Gastrocnemius medialis (tissue), 4 donors: ENCODE measurements around the gene UGT1A8.

Experiments used
- POLR2A ChIP-seq, 2 donors: fragments of 450-650 bp; IDR thresholded peaks; one replicate each; pipeline ENCODE4 v1.6.1; 2017; ENCODE audit warnings: antibody characterized with exemption in 2 of 2, mild to moderate bottlenecking in 2 of 2, moderate library complexity in 2 of 2
- TF ChIP-seq, protein P1 (sequence below), 5 experiments: fragments of 450-650 bp in 3 of 5; fragments of 200-600 bp in 2 of 5; sonication (generic) in 2 of 5; IDR thresholded peaks in 4 of 5; conservative IDR thresholded peaks in 1 of 5; 1 replicate in 4 of 5; 2 replicates in 1 of 5; pipeline ENCODE4 v1.5.1; 2016 to 2019; ENCODE audit warnings: antibody characterized with exemption in 5 of 5, mild to moderate bottlenecking in 3 of 5, moderate library complexity in 3 of 5

DNA sequence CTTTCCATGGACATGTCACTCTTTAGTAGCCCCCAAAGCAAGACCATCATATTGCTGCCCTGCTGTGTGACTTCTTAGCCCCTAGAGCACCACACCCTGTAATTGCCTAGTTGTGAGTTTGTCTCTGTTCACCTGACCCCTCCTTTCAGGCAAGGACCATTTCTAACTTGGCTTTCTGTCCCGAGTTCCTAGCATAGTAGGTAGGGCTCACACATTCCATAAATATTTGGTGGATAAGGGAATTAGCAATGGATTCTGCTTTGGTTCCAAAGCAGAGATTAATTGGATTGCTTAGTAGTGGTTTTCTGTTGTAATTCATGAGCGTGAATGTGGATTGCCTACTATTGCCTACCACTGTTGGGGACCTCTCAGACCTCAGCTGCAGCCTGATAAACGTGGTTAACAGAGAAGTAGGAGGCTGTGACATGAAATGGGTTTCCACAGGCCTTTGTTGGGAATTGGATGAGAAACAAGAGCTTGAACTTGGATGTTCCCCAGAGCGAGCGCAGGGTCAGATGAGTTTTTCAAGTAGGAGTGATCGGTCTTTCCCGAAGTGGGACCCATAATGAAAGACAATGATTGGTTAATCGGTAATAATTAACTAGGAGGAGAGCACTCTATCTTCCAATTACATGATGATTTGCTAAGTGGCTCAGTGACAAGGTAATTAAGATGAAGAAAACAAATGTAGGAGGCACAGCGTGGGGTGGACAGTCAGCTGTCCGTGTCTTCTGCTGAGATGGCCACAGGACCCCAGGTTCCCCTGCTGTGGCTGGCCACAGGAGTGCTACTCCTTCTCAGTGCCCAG, 129.2 kb downstream of the UGT1A8 start:
- TF ChIP-seq, protein P1, sequence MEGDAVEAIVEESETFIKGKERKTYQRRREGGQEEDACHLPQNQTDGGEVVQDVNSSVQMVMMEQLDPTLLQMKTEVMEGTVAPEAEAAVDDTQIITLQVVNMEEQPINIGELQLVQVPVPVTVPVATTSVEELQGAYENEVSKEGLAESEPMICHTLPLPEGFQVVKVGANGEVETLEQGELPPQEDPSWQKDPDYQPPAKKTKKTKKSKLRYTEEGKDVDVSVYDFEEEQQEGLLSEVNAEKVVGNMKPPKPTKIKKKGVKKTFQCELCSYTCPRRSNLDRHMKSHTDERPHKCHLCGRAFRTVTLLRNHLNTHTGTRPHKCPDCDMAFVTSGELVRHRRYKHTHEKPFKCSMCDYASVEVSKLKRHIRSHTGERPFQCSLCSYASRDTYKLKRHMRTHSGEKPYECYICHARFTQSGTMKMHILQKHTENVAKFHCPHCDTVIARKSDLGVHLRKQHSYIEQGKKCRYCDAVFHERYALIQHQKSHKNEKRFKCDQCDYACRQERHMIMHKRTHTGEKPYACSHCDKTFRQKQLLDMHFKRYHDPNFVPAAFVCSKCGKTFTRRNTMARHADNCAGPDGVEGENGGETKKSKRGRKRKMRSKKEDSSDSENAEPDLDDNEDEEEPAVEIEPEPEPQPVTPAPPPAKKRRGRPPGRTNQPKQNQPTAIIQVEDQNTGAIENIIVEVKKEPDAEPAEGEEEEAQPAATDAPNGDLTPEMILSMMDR (IDR thresholded peaks at IDR 0.05 in 4 of 5, conservative IDR thresholded peaks at IDR 0.05 in 1 of 5): no peak
- TF ChIP-seq POLR2A (IDR thresholded peaks at IDR 0.05): no peak
